ENCODE data around the gene CCK.
A peak's percentile ranks its signal among the peaks of the same experiment; 100 is the strongest.

The CCK gene

GRCh38 chr3:42267878-42268277, 1.9 kb upstream of the CCK start:
- DNase-seq: no peak

GRCh38 chr3:42265059-42265991, 660 bp downstream of the CCK start:
- DNase-seq: no peak

GRCh38 chr3:42264399-42265058, 1.5 kb downstream of the CCK start:
- no peak for DNase-seq

GRCh38 chr3:42263354-42264346, 2.3 kb downstream of the CCK start:
- no peak for DNase-seq

GRCh38 chr3:42262525-42262924, 3.5 kb downstream of the CCK start:
- no peak for DNase-seq

GRCh38 chr3:42257007-42257406, 9.0 kb downstream of the CCK start:
- DNase-seq: no peak

- DNase-seq: no peak
Observed at GRCh38 chr3:42256135-42256819, 9.7 kb downstream of the CCK start.

- DNase-seq: no peak
Observed at GRCh38 chr3:42254566-42254965, 11.4 kb downstream of the CCK start.

- no peak for DNase-seq
Observed at GRCh38 chr3:42250761-42251160, 15.2 kb downstream of the CCK start.

GRCh38 chr3:42247576-42248027, 18.4 kb downstream of the CCK start:
- peak; percentile 54 for DNase-seq

GRCh38 chr3:42246091-42246490, 19.9 kb downstream of the CCK start:
- no peak for DNase-seq

- DNase-seq: no peak
Observed at GRCh38 chr3:42236611-42237010, 29.4 kb downstream of the CCK start.

GRCh38 chr3:42235532-42235931, 30.5 kb downstream of the CCK start:
- DNase-seq: no peak

- no peak for DNase-seq
Observed at GRCh38 chr3:42230860-42231259, 35.1 kb downstream of the CCK start.

- DNase-seq: no peak
Observed at GRCh38 chr3:42229942-42230688, 35.9 kb downstream of the CCK start.

GRCh38 chr3:42229266-42229941, 36.6 kb downstream of the CCK start:
- no peak for DNase-seq

GRCh38 chr3:42228796-42229195, 37.2 kb downstream of the CCK start:
- no peak for DNase-seq

GRCh38 chr3:42226470-42227425, 39.2 kb downstream of the CCK start:
- no peak for DNase-seq

- no peak for DNase-seq
Observed at GRCh38 chr3:42225486-42226363, 40.3 kb downstream of the CCK start.

Data from activated CD4-positive, CD25-positive, alpha-beta regulatory T cell treated with anti-CD3 and anti-CD28 coated beads, Interleukin-2, amount 50 U/mL, for 72 hours (primary cell).